HG03439 (cell line): ENCODE data around the gene ZNF407.

ENCODE experiments used
- ATAC-seq: cut with Tn5 transposase; IDR thresholded peaks from one replicate; pipeline ENCODE4 v1.9.1; 2021; ENCODE audit warnings: mild to moderate bottlenecking, moderate library complexity; ENCODE audit not compliant: unreplicated experiment

The ZNF407 gene

DNA sequence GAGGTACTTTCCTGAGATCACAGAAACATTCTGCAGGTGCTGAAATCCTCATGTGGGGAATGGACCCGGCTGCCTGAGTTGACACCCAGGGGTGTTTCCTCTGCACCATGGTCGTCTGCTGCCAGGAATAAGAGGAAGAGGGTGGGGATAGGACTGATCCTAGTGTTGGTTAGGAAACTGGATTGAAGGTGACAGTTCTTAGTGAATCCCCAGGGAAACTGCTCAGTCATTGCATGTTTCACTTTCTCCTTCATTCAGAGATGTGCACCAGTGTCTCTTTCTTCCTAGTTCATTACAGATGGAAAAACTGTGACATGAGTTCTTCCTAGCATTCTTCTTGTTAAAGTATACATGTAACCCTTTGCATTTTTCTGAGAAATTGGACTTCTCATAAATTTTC lies 317.0 kb downstream of the ZNF407 start:
- no peak for ATAC-seq

DNA sequence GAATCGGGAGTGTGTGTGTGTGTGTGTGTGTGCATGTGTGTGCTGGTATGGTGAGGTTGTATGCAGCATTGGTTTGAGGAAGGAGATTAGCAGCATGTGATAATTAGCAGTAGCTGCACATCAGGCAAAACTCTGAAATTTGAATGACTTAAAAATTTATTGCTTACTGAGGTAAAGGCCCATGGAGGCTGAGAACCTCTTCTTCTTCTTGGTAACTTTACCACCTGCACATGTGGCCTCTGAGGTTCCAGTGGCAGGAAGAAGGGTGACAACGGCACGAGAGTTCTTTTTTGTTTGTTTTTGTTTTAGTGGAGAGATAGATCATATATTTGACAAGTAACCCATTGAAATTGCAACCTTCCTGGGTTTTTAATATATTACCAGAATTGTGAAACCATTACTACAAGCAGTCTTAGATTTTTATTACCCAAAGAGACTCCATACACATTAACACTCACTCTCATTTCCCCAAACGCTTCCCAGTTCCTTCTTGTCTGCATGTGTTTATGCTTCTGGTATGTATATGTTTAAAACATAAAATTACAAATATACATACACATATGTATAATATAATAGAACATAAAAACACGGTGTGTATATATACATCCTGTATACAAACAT lies 319.2 kb downstream of the ZNF407 start:
- no peak for ATAC-seq

DNA sequence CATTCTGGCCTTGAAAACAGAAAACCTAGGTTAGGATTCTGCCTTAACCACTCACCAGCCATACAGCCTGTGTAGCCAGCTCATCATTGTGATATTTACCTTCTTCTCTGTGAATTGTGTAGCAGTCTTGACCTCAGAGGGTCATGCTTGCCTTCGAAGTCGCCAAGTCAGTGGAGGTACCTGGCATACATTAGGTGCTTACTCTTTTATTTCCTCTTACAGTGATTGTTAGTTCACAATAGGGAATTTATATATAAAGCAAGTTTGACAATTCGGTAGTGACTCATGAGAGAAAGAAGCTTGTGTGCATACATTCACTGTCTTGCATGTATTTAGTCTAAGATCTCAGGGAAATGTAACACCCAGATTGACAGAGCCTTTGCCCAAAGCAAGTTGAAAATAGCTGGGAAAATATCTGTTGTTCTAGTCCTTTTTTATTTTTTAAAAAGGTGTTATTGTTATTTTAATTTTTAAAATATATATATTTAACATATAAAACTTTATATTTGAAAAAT lies 320.7 kb downstream of the ZNF407 start:
- no peak for ATAC-seq

DNA sequence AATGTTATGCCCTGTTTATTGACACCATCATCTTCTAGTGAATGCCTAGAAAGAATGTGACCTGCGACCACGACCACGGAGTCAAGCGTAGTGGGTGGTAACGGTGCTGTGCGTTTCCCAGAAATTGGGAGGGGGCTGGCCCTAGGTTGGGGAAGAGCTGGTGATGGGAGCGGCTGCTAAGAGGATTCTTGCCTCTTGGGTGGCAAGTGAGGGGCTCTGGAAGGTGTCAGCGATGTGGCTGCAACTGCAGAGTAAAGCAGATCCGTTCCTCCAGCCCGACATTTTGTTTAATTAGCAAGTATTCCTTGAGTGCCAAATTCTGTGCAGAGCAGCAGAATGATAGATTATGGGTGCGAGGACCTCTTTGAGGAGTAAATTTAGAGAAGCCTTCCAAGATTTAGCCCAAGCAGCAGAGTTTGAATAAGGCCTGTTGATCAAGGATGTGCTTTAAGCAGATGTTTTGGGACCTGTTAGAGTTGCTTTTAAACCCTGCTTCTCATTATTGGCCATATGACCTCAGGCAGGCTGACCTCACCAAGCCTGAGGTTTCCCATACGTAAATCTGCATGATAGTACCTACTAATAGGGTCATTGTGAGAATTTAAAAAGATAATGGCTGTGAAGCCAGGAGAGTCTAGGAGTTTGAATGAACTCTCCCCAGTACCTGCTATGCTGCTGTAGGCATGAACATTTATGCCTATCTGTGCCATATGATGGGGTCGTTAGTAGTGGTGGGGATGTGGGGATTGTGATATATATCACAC lies 323.6 kb downstream of the ZNF407 start:
- no peak for ATAC-seq

DNA sequence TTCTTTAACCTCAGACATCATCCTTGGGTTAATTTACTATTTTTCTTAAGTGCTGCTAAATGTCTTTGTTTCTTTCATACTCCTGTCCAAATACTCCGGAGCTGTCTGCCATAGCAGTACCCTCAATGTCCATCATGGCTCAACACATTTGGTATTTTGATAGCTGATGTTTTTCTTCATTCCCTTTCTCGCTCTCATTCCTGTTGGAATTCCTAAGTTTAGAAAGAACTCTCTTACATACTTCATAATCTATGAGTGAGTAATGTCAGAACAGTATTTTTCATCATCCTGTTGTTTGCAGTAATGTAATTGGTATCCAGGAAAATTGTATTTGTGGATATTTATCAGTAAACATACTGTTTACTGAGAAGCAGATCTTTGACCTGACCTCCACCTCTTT lies 328.4 kb downstream of the ZNF407 start:
- no peak for ATAC-seq

DNA sequence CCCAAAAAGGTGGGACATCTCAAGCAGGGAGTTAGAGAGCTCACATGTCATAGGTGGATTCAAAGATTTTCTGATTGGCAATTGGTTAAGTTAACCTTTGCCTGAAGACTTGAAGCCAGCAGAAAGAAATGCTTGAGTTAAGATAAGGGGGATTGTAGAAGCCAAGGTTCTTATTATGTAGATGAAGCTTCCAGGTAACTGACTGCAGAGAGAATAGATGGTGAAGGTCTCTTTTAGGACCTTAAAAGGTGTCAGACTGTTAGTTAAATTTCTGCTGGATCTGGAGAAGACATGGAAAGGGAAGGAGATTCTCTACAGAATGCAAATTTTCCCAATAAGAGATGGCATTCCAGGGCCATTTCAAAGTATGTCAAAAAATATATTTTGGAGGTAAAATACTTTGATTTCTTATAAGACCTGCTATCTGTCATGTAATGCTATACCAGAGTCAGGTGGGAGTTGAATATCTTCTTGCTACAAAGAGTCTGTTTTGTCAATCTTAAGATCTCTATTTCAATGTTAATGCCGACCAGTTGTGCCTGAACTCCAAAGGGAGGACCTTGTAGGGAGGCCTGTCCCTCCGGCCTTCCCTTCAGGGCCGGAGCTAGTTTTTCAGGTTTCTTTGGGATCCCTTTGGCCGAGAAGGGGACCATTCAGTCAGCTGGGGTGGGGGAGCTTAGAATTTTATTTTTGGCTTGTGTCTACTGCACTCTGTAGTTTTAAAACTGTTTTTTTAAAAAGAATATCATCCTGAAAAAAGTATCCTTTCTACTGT lies 330.7 kb downstream of the ZNF407 start:
- ATAC-seq, result no peak

DNA sequence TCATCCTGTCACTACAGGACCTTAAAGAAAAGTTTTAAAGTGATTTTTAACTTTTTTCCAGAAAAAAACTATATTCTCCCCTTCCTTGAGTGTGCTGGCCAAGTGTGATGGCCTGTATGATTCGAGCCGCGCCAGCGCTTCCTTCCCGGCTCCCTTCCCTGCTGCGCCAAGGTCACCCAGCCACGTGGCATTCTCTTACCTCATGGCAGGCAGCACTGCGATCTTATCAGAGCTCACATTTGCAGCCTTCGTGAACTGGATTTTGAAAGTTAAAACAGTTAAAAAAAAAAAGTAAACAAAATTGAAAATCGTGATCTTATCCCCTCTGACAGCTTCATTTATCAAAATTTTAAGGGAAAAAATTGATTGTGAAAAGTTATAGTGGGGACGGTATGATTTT lies 331.4 kb downstream of the ZNF407 start:
- no peak for ATAC-seq

DNA sequence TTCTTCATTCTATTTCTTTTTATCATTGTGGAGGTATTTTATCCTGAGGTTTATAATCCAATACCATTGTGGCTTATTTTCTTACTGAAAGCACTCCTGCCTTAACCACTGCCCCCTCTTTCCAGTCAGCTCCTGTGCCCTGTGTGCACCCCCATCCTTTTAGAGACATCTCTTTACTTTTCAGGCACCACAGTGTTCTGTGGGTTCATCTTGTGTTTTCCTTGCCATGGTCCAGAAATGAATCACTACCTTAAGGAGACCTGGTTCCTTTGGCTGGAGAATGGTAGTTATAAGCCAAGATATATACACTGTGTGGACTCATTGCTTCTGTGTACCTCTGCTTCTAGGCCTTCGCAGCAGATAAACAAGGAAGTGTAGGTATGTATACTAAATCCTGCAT lies 332.9 kb downstream of the ZNF407 start:
- ATAC-seq, result no peak

DNA sequence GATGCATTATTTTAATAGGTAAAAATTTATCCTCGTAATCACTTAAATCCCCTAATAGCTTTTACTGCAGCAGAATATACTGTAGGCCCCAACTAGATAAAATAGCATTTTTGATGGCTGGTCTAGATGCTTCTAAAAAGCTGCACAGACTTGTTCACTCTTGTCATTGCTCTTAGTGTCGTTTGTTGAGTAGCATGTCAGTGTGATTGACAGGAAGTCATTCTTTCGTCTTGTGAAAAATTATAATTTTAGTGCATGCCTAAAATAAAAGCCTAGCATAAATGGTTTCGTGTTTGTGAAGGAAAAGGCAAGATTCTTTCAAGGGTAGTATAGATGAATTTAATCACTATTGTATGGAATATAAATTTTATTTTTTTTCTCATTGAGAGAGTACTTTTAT lies 336.3 kb downstream of the ZNF407 start:
- no peak for ATAC-seq

DNA sequence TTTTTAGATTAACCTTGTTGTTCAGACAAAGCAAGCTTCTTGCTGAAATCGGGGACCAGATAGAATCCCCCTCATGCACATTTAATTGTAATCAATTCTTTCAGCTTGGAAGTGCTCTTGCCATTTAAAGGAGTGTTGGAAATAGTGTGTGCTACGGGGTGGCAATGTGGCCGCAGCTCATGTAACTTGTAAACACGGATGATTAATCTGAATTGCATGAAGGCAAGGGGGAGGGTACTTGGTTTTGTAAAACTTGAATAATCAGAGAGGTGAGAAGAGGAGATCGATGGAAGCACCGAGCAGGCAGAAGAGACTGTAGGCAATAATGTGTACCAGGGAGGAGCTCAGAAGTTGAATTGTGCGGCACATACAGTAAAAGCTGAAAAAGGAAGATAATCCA lies 337.8 kb downstream of the ZNF407 start:
- ATAC-seq, result no peak

DNA sequence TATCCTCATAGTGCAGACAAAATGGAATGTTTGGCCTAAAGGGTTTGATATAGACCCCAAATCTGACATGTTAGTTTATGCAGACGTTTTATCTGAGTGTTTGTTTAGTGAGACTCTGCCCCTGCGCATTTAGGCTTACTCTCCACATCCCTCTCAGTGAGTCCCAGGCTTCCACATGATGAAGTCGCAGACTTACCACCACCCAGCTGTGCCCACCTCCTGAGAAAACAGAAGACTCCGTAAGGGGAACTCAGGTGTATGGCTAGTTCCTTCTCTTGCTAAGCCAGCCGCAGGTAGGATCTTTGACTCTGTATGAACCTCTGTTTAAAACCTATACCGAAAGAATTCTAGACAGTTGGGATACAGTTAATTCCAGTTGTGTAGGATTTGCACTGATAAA lies 338.7 kb downstream of the ZNF407 start:
- ATAC-seq, result no peak

DNA sequence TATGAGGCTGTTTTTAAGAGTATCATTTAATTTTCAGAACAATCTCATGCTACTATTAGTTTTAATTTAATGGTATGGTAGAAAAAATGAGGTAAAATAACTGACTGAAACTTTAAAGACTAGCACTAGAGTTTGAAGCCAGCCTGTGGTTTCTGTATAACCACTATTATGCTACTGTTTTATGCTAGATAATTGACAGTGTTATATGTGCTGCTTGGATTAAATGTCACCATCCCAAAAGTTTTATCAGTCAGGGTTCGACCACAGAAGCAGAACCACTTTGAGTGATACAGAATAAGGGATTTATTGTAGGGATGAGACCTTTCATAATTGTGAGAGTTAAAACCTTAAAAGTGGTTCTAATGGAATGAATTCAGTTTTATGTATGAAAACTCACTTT lies 339.6 kb downstream of the ZNF407 start:
- no peak for ATAC-seq

DNA sequence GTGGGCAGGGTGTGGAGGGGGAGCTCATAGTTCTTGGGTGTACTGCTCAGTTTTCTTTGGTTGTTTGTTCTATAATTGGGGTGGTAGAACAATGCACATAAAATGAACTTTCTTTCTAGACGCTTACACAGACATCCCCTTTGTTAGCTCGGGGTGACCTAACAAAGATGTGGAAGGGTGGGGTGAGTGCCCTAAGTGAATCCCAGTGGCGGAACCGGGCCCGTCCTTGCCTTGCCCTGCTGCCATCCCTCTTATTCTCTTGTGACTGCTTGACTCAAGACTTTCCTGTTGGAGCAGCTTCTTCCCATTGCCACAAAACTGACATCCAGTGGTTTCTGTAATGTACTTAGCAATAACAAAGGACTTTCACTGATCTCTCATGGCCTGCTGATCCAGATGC lies 343.2 kb downstream of the ZNF407 start:
- ATAC-seq, result no peak

DNA sequence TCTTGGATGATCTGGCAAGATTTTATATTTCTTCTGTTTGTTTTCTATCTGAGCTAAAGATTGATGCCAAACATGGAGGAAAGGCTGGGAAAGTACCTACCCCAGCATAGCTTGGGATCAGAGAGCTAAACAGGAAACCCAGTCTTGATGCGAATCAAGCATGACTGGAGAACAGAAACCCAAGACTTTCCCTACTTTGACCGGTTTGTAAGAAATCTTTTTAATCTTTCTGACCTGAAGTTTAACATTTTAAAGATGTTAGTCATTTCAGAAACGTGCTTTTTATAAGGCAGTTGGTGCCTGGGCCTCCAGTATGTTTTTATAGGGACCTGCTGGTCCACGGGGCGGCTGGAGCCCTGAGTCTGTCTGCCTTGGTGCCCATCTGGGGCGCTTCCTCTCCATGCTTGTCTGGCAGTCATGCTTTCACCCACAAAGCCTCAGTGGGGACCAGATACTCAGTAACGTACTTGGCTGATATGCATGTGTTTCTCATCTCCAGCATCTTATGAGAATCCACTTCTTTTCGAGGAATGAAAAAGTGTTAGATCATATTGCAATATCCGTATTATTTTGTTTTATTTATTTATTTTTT lies 344.7 kb downstream of the ZNF407 start:
- ATAC-seq, result no peak

DNA sequence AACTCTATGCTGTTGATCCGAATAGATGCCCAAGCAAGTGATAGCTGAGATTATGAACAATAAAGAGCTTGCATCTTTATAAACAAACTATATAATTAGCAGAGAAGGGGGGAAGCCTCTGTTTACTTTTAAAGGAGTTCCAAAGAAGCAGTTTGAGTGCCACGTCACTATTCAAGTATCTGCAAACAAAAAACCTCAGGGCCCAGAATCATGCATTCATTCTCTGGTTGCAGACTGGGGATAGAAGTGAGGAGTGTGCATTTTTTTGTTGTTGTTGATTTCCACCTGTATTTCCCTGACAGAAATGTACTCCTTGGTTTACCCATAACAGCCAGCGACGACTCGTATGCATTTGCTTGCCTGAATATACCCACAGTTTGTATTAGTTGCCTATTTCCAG lies 347.0 kb downstream of the ZNF407 start:
- ATAC-seq, result no peak

DNA sequence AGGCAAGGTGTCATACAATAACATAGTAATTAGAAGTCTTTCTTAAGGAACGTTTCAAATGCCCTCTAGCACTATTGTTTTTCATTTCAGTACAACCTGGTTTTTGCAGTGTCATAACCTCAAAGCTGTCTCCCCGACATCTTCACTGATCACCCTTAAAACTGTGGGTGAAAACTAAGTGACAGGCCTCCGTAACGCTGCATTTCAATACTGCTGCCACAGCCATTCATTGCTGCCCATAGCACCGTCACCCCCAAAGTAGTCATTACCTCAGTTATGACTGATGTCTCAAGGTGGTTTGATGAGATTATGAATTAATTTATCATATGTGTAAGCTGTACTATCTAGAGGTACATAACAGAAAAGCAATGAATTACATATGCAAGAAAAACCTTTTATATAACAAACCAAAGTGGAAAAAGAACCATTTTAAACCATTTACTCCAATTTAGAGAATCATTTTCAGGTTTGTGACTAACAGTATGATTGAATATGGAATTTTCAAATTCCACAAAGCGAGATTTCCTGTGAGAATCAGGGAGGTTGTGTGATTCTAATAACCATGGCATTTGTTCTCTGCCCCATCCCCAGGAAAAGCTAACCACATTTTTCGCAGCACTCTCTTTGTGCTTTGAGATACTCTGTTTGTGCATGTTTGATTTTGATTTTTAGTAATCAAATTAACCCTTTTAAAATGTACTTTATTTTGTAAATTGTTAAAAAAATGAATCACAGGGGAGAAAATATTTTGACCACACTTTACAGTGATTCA lies 348.3 kb downstream of the ZNF407 start:
- no peak for ATAC-seq

DNA sequence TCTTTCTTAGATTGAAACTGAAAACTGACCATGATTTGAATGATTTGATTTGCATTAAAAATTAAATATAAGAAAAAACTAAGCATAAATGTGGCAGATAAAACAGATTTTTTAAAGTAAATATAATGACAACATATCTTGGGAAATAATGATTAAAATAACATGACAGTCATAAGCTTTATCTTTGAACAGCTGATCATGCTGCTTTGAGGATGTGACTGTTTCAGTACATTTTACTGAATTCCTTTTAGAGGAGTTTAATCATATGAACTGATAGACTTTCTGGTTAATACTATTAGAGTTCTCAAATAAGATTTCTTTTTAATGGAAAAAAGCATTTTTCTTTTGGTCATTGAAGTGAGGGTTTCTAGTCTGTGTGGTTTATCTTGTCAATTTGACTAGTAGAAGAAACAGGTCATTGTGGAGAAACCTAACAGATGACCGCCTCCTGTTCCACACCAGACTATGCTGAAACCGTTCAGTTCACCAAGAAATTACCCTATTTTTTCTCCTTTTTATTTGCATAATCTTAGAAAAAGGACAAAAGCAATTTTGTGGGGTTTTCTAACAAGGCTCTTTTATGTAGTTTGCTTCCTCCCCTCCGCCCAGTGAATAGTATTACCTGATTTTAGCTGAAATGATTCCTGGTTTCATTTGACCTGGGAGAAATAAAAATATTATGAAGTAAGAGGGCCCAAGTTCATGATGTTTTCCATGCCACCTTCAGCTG lies 349.1 kb downstream of the ZNF407 start:
- ATAC-seq, result no peak

DNA sequence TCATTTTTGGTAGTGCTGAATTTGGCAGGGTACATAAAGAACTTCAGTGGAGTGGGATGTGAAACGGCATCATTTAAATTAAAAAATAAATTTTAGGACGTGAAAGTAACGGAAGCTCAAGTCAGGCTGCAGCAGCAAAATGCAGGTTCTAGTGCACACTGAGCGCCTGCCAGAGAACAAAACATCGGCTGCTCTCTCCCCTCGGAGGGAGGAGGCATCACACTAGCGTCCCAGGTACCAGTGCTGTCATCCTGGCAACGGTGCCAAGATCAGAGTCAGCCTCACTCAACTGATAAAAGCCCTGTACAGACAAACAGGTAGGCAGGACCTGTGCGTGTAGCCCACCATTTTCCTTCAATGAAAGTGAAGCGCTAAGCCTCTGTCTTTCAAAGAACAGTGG lies 349.7 kb downstream of the ZNF407 start:
- ATAC-seq, result no peak

DNA sequence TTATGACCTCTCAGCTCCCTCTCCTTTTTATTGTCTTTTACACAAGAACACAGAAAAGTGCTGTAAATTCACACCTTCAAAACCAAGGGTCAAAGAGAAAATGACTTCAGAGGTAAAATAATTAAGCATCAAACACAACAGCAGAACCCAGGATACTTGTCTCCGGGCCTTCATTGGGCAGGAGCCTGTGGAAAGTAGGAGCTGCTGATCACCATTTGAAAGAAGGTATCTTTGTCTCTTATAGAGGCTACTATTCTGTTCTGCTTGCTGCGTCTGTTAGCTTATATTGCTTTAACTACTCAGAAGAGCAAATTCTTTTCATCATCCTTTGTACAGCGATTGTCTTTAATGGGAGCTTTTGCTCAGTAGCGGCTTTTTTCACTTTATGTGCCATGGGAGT lies 350.2 kb downstream of the ZNF407 start:
- no peak for ATAC-seq

DNA sequence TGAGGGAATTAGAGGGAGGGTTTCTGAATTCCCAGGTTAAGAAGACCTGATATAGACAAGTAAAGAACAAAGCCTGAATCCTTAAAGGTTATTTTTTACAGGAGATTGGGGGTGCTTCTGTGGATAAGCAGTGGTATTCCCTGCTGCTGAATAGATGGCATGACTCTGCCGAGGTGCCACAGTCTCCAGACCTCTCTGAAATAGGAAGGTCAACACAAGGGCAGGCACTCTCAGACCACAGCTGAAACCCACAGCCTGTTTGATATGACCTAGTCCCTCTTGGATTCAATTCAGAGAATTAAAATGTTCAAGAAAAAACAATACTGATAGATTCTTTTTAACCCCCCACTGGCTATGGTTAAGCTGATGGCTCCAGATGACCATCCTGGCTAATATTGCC lies 351.9 kb downstream of the ZNF407 start:
- ATAC-seq, result no peak
